Hepatocyte (in vitro differentiated cells): Measurements from ENCODE around the gene RPL14. TPM values are rescaled to one million over a fixed set of nuclear protein-coding genes. Genes with fewer than 3 reads are reported as not detected.
A peak's percentile ranks its signal among the peaks of the same experiment; 100 is the strongest.

Source experiments
- DNase-seq: peaks from one replicate; pipeline ENCODE4 v3.0.0-alpha.2; 2016; ENCODE audit warnings: low spot score
- H2AFZ ChIP-seq: fragments of 200-600 bp; sonication (generic); 2 replicates; pipeline ENCODE4 v1.6.0; 2016; ENCODE audit warnings: antibody characterized with exemption, mild to moderate bottlenecking
- H3K27ac ChIP-seq: fragments of 200-600 bp; sonication (generic); 2 replicates; pipeline ENCODE4 v1.5.1; 2016; ENCODE audit warnings: mild to moderate bottlenecking
- H3K27me3 ChIP-seq: fragments of 200-600 bp; sonication (generic); 2 replicates; pipeline ENCODE4 v1.6.1; 2016
- H3K36me3 ChIP-seq: fragments of 200-600 bp; sonication (generic); replicated peaks from 2 replicates; pipeline ENCODE4 v1.5.1; 2016; ENCODE audit warnings: low read depth; ENCODE audit not compliant: insufficient read depth
- H3K4me1 ChIP-seq: fragments of 200-600 bp; sonication (generic); 2 replicates; pipeline ENCODE4 v1.5.1; 2016; ENCODE audit warnings: mild to moderate bottlenecking, moderate library complexity; ENCODE audit not compliant: insufficient read depth
- H3K4me2 ChIP-seq: fragments of 200-600 bp; sonication (generic); 2 replicates; pipeline ENCODE4 v1.6.0; 2016
- H3K4me3 ChIP-seq: fragments of 200-600 bp; sonication (generic); 2 replicates; pipeline ENCODE4 v1.5.1; 2016; ENCODE audit warnings: mild to moderate bottlenecking
- H3K79me2 ChIP-seq: fragments of 200-600 bp; sonication (generic); 2 replicates; pipeline ENCODE4 v1.6.0; 2017; ENCODE audit warnings: mild to moderate bottlenecking
- H3K9me2 ChIP-seq: fragments of 200-600 bp; sonication (generic); replicated peaks from 2 replicates; pipeline ENCODE4 v1.6.0; 2017; ENCODE audit warnings: mild to moderate bottlenecking; ENCODE audit not compliant: insufficient read depth
- H3K9me3 ChIP-seq: fragments of 200-600 bp; sonication (generic); 2 replicates; pipeline ENCODE4 v1.5.1; 2016; ENCODE audit warnings: low read depth, mild to moderate bottlenecking
- H4K20me1 ChIP-seq: fragments of 200-600 bp; sonication (generic); 2 replicates; pipeline ENCODE4 v1.6.0; 2016; ENCODE audit warnings: mild to moderate bottlenecking; ENCODE audit not compliant: insufficient read depth, poor library complexity, severe bottlenecking
- EZH2 ChIP-seq: fragments of 200-600 bp; sonication (generic); IDR thresholded peaks from 2 replicates; pipeline ENCODE4 v1.6.1; 2016; ENCODE audit warnings: antibody characterized with exemption, mild to moderate bottlenecking, borderline replicate concordance
- EZH2phosphoT487 ChIP-seq: fragments of 200-600 bp; sonication (generic); IDR thresholded peaks from one replicate; pipeline ENCODE4 v1.6.1; 2018; ENCODE audit warnings: antibody characterized with exemption, mild to moderate bottlenecking, low read depth, moderate library complexity; ENCODE audit not compliant: unreplicated experiment, severe bottlenecking
- WGBS: methylation state at CpG from one replicate; pipeline ENCODE4 v1.1.6; 2016; ENCODE audit warnings: low lambda C conversion rate; ENCODE audit errors: missing lambda C conversion rate; 5-methylcytosine and 5-hydroxymethylcytosine counted together
- polyA plus RNA-seq: library from polyadenylated mRNA; unstranded; fragments of >200 nt; fragmentation: Nextera tagmentation; extraction: Ambion mirVana; gene quantifications from 2 replicates; pipeline ENCODE4 v1.2.1, GENCODE V29; 2016
- total RNA-seq: library from RNA; depleted of rRNA; stranded (reverse); fragments of >200 nt; gene quantifications from 2 replicates; pipeline ENCODE4 v1.2.3, GENCODE V29; 2014
- TF ChIP-seq, protein P1 (sequence below): fragments of 200-600 bp; sonication (generic); IDR thresholded peaks from 2 replicates; pipeline ENCODE4 v1.5.1; 2016; ENCODE audit warnings: antibody characterized with exemption, mild to moderate bottlenecking; ENCODE audit not compliant: poor library complexity

Gene RPL14
- total and polyA plus RNA-seq, 2 experiments from 2014 or later: 395 to 492 TPM

DNA sequence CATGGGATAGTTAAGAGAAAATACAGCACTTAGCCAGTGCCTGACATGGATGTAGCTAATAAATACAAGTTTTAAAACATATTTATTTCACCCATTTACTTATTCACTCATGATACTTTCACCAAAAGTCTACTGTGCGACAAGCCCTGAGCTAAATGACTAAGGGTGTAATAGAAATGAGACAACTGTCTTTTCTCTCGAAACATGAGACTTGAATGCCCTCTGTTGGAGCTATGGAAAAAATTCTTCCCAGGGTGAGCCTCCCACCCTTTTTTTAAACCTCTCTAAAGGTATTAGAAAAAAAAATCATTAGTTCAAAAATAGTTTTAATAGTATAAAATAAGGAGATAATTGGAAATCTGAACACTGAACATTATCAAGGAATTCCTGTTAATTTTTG lies 24.3 kb upstream of the RPL14 start:
- Histone ChIP-seq H3K9me2 (no peaks in the 10 kb centered on the region), H2AFZ (no peak overlapping the region), H3K36me3 (no peaks in the 10 kb centered on the region), H3K4me1 (no peaks in the 10 kb centered on the region), H3K4me3 (no peak overlapping the region), H3K27ac (no peak overlapping the region), H3K4me2 (no peak overlapping the region), H4K20me1 (no peaks in the 10 kb centered on the region), H3K79me2 (no peaks in the 10 kb centered on the region), H3K9me3 (no peaks in the 10 kb centered on the region), H3K27me3 (no peaks in the 10 kb centered on the region)
- 71% methylated on average over 2 of the region's 2 CpGs for WGBS
- DNase-seq: no peak
- TF ChIP-seq EZH2: no peak
- TF ChIP-seq, protein P1, sequence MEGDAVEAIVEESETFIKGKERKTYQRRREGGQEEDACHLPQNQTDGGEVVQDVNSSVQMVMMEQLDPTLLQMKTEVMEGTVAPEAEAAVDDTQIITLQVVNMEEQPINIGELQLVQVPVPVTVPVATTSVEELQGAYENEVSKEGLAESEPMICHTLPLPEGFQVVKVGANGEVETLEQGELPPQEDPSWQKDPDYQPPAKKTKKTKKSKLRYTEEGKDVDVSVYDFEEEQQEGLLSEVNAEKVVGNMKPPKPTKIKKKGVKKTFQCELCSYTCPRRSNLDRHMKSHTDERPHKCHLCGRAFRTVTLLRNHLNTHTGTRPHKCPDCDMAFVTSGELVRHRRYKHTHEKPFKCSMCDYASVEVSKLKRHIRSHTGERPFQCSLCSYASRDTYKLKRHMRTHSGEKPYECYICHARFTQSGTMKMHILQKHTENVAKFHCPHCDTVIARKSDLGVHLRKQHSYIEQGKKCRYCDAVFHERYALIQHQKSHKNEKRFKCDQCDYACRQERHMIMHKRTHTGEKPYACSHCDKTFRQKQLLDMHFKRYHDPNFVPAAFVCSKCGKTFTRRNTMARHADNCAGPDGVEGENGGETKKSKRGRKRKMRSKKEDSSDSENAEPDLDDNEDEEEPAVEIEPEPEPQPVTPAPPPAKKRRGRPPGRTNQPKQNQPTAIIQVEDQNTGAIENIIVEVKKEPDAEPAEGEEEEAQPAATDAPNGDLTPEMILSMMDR: peak; percentile 15

DNA sequence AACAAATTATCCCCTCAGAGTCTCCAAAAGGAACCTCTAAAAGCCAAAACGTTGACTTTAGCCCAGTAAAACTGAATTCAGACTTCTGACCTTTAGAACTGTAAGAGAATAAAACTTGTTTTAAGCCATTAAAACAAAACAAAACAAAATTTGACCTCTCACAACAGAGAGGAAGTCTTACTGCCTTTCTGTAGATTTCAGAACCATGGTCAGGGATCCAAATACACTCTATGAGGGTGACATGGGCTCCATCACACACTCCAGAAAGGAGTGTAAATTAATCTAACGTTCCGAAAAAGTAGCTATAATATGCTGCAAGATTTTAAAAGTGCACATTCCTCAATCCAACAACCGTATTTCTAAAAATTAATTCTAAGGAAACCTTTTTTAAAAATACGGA lies 19.2 kb upstream of the RPL14 start:
- Histone ChIP-seq H2AFZ (no peak overlapping the region), H3K27ac (no peak overlapping the region), H3K79me2 (no peaks in the 10 kb centered on the region), H3K9me3 (no peaks in the 10 kb centered on the region), H3K4me3 (no peak overlapping the region), H3K4me1 (no peaks in the 10 kb centered on the region), H4K20me1 (no peaks in the 10 kb centered on the region), H3K4me2 (no peak overlapping the region), H3K36me3 (no peaks in the 10 kb centered on the region), H3K9me2 (no peaks in the 10 kb centered on the region), H3K27me3 (no peaks in the 10 kb centered on the region)
- no peak for TF ChIP-seq EZH2
- TF ChIP-seq, protein P1: no peak
- TF ChIP-seq EZH2phosphoT487: no peak
- DNase-seq: no peak
- WGBS: 70% methylated on average over 5 of the region's 5 CpGs

DNA sequence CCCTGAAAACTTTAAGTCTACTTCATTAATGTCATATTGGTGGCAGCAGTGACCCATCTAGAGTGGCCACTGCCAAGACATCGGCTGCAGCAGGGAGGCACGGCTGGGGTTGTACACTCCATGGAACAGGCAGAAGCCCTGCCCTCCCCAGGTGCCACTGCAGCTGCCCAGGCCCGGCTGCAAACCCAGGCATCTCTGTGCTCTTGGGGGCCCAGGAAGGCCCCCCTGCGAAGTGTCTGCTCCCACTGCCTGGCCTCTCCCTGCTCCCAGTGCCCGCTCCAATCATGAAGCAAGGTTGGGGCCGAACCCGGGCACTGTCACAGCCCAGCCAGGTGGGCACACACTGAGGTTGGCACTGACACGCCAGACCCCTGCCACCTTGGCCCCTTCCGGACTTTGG lies 12.1 kb upstream of the RPL14 start:
- Histone ChIP-seq H3K27me3 (no peaks in the 10 kb centered on the region), H3K9me2 (no peaks in the 10 kb centered on the region), H3K9me3 (no peaks in the 10 kb centered on the region), H2AFZ (no peak overlapping the region), H3K36me3 (no peaks in the 10 kb centered on the region), H3K79me2 (no peaks in the 10 kb centered on the region), H3K27ac (no peak overlapping the region), H3K4me2 (no peak overlapping the region), H3K4me1 (no peaks in the 10 kb centered on the region), H4K20me1 (no peaks in the 10 kb centered on the region), H3K4me3 (no peak overlapping the region)
- 91% methylated on average over 9 of the region's 9 CpGs for WGBS
- DNase-seq: no peak
- no peak for TF ChIP-seq EZH2phosphoT487
- no peak for TF ChIP-seq EZH2
- TF ChIP-seq, protein P1: no peak

DNA sequence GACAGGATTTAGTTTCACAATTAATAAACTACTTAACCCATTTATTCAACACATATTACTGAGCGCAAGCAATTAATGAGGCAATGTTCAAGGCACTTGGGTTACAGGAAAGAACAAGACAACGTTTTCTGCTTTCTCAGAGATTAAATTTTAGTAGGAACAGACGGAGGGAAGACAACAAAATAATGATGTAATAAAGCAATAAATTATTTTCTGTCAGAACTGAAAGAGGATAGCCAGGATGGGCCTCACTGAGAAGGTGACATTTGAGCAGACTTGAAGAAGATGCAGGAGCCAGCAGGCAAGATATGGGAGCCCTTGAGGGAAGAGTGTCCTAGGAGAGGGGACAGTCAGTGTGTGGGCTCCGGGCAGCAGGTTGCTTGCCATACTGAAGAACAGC lies 11.3 kb upstream of the RPL14 start:
- no peak for DNase-seq
- Histone ChIP-seq H3K9me2 (no peaks in the 10 kb centered on the region), H2AFZ (no peak overlapping the region), H3K79me2 (no peaks in the 10 kb centered on the region), H3K4me1 (no peaks in the 10 kb centered on the region), H3K36me3 (no peaks in the 10 kb centered on the region), H3K27me3 (no peaks in the 10 kb centered on the region), H3K27ac (no peak overlapping the region), H3K9me3 (no peaks in the 10 kb centered on the region), H4K20me1 (no peaks in the 10 kb centered on the region), H3K4me2 (no peak overlapping the region), H3K4me3 (no peak overlapping the region)
- 65% methylated on average over 4 of the region's 4 CpGs for WGBS
- TF ChIP-seq EZH2phosphoT487 (no peak), EZH2 (no peak)
- TF ChIP-seq, protein P1: no peak
